ENCODE measurements around the gene TP53AIP1.

The TP53AIP1 gene

DNA sequence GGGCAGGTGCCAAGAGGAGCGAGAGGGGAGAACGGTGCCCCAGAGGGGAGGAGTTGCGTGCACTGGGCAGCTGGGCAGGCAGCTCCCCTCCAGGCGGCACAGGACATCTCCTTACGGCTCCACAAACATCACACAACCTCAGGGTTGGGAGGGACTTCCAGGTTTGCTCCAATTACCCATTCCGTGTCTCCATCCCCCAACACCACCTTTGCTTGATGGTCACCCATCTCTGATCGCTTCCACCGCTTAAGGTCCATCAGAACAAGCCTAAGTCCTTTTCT, 14.5 kb upstream of the TP53AIP1 start:
- H3K4me3 ChIP-seq (ENCODE audit: low read depth, low read length), result no peak overlapping the region
- no peak for DNase-seq (ENCODE audit: low read depth)
- no peak for TF ChIP-seq CTCF (IDR thresholded peaks at IDR 0.05; ENCODE audit: control insufficient read depth, extremely low read depth, insufficient read depth)

DNA sequence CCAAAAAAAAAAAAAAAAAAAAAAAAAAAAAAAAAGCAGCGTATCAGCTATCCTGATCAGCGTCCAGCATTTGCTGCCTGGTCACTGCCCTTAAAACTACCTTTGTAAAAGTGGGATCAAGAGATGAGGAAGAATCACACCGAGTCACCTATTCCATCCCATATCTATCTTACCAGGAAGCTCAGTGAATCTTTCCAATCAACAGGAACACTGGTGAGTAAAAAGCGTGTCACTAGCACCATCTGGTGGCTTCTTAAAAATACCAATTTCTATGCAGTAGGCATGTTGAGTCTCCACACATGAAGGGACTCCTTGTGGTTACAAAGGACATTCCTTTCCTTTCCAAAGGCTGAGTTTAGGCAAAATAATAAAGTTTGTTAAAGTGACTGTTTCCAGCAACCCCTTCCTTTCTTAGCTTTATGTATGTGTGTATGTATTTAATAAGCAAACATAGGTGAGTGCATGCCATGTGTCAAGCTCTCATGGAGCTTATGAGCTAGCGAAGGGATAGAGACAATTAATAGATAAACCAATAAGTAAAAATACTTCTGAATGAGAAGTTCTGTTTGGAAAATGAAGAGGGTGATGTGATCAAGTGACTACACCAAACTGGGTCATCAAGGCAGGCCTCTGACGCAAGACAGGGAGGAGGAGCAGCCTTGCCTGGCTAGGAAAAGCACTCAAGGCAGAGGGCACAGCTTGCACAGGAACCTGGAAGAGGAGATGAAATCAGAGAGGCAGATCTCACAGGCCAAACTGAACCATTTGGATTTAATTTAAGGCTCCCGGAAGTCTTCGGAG, 13.9 kb upstream of the TP53AIP1 start:
- no peak overlapping the region for H3K4me3 ChIP-seq (ENCODE audit: low read depth, low read length)
- TF ChIP-seq CTCF (IDR thresholded peaks at IDR 0.05; ENCODE audit: control insufficient read depth, extremely low read depth, insufficient read depth), result peak; percentile 80
- peak; percentile 68 for DNase-seq (ENCODE audit: low read depth)

DNA sequence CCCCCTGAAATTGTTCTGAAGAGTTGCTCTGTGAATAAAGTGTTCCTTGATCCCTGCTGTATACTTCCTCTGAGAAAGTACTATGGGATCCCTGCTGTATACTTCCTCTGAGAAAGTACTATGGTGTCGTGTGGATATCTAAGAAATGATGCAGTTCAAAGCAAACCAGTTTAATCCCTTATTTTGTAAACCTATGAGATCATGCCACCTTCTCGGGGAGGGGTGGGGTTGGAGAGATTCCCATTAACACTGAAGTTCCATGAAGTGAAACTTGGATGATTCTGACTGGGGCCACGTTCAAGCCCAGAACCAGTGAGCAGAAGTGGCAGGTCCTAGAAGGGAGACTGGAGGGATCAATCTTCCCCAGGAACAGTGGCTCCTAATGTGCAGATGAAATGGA, 13.0 kb upstream of the TP53AIP1 start:
- no peak for DNase-seq (ENCODE audit: low read depth)
- no peak for TF ChIP-seq CTCF (IDR thresholded peaks at IDR 0.05; ENCODE audit: control insufficient read depth, extremely low read depth, insufficient read depth)
- H3K4me3 ChIP-seq (ENCODE audit: low read depth, low read length), result no peak overlapping the region

DNA sequence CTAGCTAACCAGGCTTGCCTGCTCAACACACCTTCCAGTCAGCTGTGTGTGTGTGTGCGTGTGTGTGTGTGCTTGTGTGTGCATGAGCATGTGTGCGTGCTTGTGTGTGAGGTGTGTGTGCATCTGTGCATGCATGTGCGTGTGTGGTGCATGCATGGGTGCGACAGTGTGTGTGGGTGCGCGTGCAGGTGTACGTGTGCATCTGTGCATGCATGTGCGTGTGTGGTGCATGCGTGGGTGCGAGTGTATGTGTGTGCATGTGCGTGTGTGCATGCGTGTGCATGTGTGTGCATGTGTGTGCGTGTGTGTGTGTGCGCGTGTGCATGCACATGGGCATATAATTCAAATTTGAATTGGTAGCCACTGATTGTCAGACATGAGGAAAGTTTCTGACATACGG, 10.5 kb upstream of the TP53AIP1 start:
- TF ChIP-seq CTCF (IDR thresholded peaks at IDR 0.05; ENCODE audit: control insufficient read depth, extremely low read depth, insufficient read depth), result no peak
- no peak overlapping the region for H3K4me3 ChIP-seq (ENCODE audit: low read depth, low read length)
- DNase-seq (ENCODE audit: low read depth), result no peak

- DNase-seq (ENCODE audit: low read depth), result peak; percentile 70
- no peak overlapping the region for H3K4me3 ChIP-seq (ENCODE audit: low read depth, low read length)
- no peak for TF ChIP-seq CTCF (IDR thresholded peaks at IDR 0.05; ENCODE audit: control insufficient read depth, extremely low read depth, insufficient read depth)
Observed at GRCh38 chr11:128949791-128950454, 7.3 kb upstream of the TP53AIP1 start.

DNA sequence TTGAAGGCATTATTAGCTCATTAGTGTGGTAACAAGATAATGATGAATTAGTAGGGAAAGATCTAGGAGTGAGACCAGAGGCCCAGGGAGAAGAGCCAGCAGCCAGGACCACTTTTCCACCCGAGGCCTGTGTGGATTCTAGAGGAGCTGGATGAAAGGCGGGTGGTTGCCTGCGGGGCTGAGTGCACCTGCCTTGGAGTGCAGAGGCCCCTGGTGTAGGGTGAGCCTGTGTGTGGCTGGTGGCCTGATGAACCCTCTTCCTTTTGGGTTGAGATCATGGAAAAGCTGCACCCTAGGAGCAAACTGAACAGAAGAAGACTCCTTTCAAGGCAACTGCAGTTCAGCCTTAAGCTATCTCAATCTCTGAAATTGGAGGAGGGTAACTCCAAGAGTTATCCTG, 5.9 kb upstream of the TP53AIP1 start:
- DNase-seq (ENCODE audit: low read depth), result no peak
- H3K4me3 ChIP-seq (ENCODE audit: low read depth, low read length), result no peak overlapping the region
- TF ChIP-seq CTCF (IDR thresholded peaks at IDR 0.05; ENCODE audit: control insufficient read depth, extremely low read depth, insufficient read depth), result no peak

DNA sequence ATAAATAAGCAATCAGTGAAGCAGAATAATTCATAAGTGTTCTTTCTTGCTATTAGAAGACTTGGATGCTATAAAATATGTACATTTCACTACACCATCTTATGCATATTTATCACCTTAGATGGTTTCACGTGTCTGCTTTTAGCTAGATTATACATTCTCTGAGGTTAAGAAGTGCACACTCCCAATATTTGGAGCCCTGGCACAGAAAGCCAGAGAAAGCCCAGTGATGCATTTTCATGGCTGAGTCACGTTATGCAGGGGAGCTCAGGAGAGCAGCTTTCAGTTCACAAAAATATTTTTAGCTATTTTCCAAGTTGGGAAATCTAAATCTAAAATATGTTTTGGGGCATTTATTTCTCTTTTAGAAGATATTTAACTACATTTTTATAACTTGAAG, 5.1 kb upstream of the TP53AIP1 start:
- no peak overlapping the region for H3K4me3 ChIP-seq (ENCODE audit: low read depth, low read length)
- no peak for DNase-seq (ENCODE audit: low read depth)
- TF ChIP-seq CTCF (IDR thresholded peaks at IDR 0.05; ENCODE audit: control insufficient read depth, extremely low read depth, insufficient read depth), result no peak
